Activated effector memory CD4-positive, alpha-beta T cell treated with Interleukin-2 at 50 U/mL for 16 hours (primary cell): ENCODE results near the gene BHLHE23.

Source experiments
- DNase-seq: peaks from one replicate; pipeline ENCODE4 v3.0.0-alpha.2; 2020

Gene BHLHE23

DNA sequence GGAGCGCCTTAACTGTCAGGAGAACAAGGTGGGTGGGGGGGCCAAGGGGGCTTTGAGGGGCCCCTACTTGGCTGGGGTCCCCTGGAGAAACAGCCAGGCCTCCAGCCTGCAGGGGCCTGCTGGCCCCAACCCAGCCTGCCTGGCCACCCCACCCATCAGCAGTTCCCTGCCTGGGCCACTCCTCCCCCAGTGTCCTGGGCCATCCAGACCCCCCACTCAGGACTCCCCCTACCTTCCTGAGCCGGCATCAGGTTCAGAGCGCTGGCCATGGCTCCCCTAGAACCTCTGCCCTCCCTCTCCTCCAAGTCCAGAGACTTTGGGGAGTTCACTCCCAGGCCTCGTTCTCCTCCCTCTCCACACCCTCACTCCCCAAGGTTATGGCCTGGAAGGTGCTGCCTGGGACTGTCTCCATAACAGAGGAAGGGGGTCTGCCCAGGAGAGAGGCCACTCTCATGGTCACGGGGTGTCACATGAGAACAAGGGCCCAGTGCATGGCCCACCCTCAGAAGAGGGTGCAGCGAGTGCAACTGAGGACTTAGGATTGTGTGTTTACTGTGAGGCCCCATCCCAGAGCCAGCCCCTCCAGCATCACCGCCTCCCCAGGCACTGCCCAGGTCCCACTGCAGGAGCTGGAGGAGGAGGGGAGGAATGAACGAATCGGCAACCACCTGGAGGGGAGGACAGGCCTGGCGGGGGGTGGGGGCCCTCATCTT lies 48.2 kb downstream of the BHLHE23 start:
- no peak for DNase-seq

DNA sequence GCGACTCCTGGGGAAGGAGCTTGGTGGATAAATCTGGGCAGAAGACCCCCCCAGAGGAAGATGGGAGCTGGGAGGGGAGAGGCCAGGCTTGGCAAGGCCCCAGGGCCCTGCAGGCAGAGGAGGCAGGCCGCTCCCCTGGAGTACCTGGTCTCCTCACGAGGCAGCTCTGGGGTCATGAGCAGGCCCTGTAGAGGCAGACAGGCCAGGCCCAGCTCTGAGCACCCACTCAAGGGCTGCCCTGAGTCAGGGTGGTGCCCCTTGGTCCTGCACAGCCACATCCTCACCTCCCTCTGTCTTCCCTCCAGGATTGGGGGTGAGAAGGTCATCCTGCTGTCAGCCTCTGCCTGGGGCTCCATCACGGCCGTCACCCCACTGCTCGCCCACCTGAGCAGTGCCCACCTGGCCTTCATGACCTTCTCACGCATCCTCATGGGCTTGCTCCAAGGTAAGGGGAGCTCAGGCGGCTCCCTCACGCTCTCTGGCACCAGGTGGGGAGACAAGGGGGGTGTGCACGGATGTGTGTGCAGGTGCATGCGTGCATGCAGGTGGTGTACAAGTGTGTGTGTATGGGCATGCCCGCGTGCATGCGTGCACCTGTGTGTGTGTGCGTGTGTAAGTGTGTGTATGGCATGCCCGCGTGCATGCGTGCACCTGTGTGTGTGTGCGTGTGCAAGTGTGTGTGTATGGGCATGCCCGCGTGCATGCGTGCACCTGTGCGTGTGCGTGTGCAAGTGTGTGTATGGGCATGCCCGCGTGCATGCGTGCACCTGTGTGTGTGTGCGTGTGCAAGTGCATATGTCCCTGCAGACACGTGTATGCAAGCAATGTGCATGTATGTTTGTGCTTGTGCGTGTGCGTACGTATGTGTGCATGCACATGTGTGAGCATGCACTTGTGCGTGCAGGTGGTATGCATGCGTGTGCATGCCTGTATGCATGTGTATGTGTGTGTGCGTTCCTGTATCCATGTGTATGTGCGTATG lies 49.3 kb downstream of the BHLHE23 start:
- no peak for DNase-seq

DNA sequence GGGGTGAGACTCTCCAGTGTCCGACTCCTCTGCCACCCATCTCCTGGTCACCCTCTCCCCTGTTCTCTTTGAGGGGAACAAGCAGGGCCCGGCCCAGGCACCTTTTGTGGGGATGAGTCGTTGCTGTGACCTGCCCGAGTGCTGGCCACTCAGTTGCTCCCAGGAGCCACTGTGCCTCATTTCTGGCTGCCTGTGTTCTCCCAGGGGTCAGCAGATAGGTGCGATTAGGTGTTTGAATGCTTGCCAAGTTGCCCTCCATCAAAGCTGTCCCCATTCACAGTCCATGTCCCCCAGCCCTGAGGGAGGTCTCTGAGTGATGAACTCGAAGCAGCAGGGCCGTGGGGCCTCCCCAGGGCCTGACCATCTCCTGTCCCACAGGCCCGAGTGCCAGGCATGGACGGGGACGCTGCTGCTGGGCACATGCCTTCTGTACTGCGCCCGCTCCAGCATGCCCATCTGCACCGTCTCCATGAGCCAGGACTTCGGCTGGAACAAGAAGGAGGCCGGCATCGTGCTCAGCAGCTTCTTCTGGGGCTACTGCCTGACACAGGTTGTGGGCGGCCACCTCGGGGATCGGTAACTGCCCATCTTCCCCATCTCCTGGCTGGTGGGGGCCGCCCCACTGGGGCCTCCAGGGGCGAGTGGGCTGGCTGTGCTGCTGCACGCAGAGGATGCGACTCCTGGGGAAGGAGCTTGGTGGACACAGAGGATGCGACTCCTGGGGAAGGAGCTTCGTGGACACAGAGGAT lies 50.2 kb downstream of the BHLHE23 start:
- DNase-seq, result no peak
